Urinary bladder (tissue), 4 donors: ENCODE data around the gene SCRT2. TPM values are rescaled to one million over a fixed set of nuclear protein-coding genes. Genes with fewer than 3 reads are reported as not detected.

Experiments
- DNase-seq: peaks from one replicate; pipeline ENCODE4 v3.0.0-alpha.2; 2015; ENCODE audit errors: extremely low spot score
- H3K27ac ChIP-seq: one replicate; pipeline ENCODE4 v1.5.1; 2013; ENCODE audit warnings: low read depth, mild to moderate bottlenecking, moderate library complexity
- H3K36me3 ChIP-seq: one replicate; pipeline ENCODE4 v1.6.1; 2013; ENCODE audit warnings: mild to moderate bottlenecking, moderate library complexity; ENCODE audit not compliant: insufficient read depth
- H3K4me1 ChIP-seq: one replicate; pipeline ENCODE4 v1.6.1; 2013; ENCODE audit warnings: mild to moderate bottlenecking, moderate library complexity; ENCODE audit not compliant: insufficient read depth
- H3K4me3 ChIP-seq: one replicate; pipeline ENCODE4 v1.5.1; 2013; ENCODE audit warnings: low read depth, low read length
- WGBS: extraction: QIAGEN DNeasy Blood & Tissue Kit; methylation state at CpG from one replicate; pipeline ENCODE4 v1.1.7; 2013; 5-methylcytosine and 5-hydroxymethylcytosine counted together
- polyA plus RNA-seq: library from polyadenylated mRNA; stranded (reverse); fragments of 200-250 nt; gene quantifications from one replicate; pipeline ENCODE4 v1.2.3, GENCODE V29; 2013
- total RNA-seq: library from RNA; depleted of rRNA; stranded (reverse); fragments of >200 nt; gene quantifications from one replicate; pipeline ENCODE4 v1.2.3, GENCODE V29; 2014
- donor health status: healthy with polysubstance abuse.
- donor health status: healthy.

The SCRT2 gene
- total and polyA plus RNA-seq, 2 donors, result not detected

DNA sequence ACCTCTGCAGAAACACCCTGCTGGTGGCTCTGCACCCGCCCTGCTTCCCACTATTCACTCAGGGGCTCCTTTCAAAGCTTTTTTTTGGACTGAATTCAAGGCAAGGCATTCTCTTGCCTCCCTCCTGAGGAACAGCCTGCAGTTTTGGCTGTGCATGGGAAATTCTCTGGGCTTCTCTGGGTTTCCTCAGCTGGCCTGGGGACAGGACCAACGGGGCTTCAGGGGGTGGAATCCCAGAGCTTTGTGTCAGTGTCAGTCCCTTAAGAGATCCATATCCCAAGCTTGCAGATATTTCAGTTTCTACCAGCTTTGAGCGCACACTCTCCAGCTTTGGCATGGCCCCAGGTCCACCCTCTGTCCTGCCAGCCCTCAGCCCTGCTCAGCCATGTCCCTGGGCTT is 2.0 kb downstream of the SCRT2 start:
- H3K4me1 ChIP-seq, result peaks cover 4% of the 10 kb centered on the region
- DNase-seq, result no peak
- no peak overlapping the region for H3K4me3 ChIP-seq
- WGBS, result 50% methylated on average over 3 of the region's 3 CpGs
- no peak overlapping the region for H3K27ac ChIP-seq
- H3K36me3 ChIP-seq, result no peaks in the 10 kb centered on the region

DNA sequence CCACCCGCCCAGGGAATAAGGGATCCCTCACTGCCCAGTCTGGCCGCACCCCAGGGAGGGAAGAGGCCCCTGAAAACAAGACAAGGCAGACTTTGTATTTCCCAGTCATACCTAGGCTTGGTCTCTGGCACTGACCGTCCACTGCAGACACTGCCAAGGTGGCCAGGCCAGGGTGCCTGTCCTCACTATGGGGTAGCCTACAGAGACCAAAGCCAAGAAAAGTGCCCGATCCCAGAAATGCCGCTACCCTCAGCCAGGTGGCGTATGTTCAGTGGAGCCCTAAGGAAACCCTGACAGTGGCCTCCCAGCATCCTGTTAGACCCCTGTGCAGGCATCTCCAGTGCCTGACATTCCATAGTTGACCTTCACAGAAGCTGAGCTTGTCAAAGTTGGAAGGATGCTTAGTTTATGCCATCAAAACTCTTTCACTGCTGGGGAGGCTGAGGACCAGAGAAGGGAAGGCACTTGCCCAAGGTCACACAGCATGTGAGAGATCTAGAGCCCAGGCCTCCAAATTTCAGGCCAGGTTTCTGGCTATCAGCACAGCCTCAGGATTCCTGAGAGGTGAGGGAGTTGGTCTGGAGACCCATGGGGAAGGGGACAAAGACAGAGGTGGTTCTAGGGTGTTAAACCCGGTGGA is 2.5 kb downstream of the SCRT2 start:
- H3K27ac ChIP-seq, result no peak overlapping the region
- no peak for DNase-seq
- H3K4me3 ChIP-seq, result no peak overlapping the region
- no peaks in the 10 kb centered on the region for H3K36me3 ChIP-seq
- 33% methylated on average over 7 of the region's 7 CpGs for WGBS
- H3K4me1 ChIP-seq, result peaks cover 4% of the 10 kb centered on the region

DNA sequence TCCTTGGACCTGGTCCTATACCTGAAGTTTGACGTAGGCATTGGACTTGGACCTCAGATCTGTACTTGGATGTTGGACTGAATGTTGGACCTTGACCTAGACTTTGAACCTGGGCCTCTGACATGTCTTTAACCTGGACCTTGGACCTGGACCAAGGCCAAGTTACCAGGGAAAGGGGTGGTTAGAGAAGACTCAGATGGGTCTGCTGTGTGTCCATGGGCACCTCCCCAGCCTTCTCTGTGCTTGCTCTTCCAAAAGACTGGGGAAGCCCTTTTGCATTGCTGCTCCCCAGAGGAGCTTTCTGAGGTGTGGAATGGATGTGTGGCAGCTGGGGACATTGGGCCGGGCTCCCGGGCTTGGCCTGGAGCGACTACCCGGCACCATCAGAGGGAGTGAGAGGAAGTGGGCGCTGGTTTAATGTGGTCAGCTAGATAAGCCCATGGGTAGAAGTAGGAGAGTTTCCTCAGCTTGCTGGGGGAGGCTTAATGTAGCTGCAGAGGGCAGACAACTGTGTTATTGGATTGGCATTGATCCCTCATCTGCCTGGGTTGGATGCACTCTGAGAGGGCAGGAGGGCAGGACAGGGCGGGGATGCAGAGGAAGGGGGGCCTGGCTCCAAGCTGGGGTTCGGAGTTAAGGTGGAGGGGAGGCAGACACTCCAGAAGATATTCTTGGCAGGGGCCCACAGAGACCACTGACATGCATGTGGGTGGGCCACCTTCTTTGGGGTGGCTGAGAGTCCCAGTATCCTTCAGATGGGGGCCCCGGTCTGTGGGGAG is 4.2 kb downstream of the SCRT2 start:
- peaks cover 4% of the 10 kb centered on the region for H3K4me1 ChIP-seq
- no peaks in the 10 kb centered on the region for H3K36me3 ChIP-seq
- H3K4me3 ChIP-seq, result no peak overlapping the region
- no peak for DNase-seq
- WGBS, result 64% methylated on average over 9 of the region's 9 CpGs
- no peak overlapping the region for H3K27ac ChIP-seq

- H3K27ac ChIP-seq, result no peak overlapping the region
- H3K36me3 ChIP-seq, result no peaks in the 10 kb centered on the region
- no peak for DNase-seq
- no peaks in the 10 kb centered on the region for H3K4me1 ChIP-seq
- 54% methylated on average over 7 of the region's 7 CpGs for WGBS
- H3K4me3 ChIP-seq, result no peak overlapping the region
Measured at GRCh38 chr20:669573-669972, 6.0 kb downstream of the SCRT2 start.

DNA sequence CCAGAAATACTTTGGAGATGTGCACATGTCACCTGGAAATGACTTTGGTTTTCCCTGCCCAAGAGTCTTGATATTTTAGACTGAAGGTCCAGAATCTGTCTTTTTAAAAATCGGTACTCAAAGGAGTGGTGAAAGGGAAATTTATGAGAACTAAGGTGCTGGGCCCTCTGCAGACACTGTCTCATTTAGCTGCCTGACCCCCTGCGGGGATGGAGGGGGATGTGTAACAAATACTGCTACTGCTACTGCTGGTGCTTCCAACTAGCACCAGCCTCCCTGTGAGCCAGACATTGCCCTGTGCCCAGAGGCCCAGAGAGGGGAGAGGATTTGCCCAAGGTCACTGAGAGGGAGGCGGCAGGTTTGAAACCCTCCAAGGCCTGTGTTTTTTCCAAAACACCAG is 7.0 kb downstream of the SCRT2 start:
- H3K27ac ChIP-seq, result no peak overlapping the region
- WGBS, result 55% methylated on average over 3 of the region's 3 CpGs
- no peaks in the 10 kb centered on the region for H3K36me3 ChIP-seq
- no peaks in the 10 kb centered on the region for H3K4me1 ChIP-seq
- DNase-seq, result no peak
- H3K4me3 ChIP-seq, result no peak overlapping the region

DNA sequence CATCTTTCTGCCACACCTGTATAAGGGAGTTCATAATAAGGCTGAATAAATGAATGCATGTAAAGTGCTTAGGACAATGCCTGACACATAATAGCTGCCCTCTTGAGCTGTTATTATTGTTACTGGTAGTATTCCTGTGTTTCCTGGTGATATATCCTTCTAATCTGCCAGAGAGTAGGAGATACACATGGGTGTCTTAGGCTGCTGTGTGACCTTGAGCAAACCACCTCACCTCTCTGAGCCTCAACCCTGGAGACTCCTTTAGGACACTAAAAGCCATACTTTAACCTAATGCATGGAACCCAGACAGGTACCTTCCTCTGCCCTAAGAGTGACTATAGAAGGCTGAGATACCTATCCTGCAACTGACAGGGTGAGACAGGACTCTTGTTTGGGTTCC is 7.6 kb downstream of the SCRT2 start:
- H3K4me3 ChIP-seq, result no peak overlapping the region
- no peaks in the 10 kb centered on the region for H3K4me1 ChIP-seq
- DNase-seq, result no peak
- no peak overlapping the region for H3K27ac ChIP-seq
- no peaks in the 10 kb centered on the region for H3K36me3 ChIP-seq

GRCh38 chr20:667351-668034 is 8.1 kb downstream of the SCRT2 start:
- Histone ChIP-seq H3K27ac (no peak overlapping the region), H3K36me3 (no peaks in the 10 kb centered on the region), H3K4me1 (no peaks in the 10 kb centered on the region), H3K4me3 (no peak overlapping the region)
- WGBS, result 26% methylated on average over 9 of the region's 9 CpGs
- no peak for DNase-seq

GRCh38 chr20:666877-667276 is 8.7 kb downstream of the SCRT2 start:
- Histone ChIP-seq H3K4me1 (no peaks in the 10 kb centered on the region), H3K27ac (no peak overlapping the region), H3K36me3 (no peaks in the 10 kb centered on the region), H3K4me3 (no peak overlapping the region)
- WGBS, result 26% methylated on average over 4 of the region's 4 CpGs
- no peak for DNase-seq

DNA sequence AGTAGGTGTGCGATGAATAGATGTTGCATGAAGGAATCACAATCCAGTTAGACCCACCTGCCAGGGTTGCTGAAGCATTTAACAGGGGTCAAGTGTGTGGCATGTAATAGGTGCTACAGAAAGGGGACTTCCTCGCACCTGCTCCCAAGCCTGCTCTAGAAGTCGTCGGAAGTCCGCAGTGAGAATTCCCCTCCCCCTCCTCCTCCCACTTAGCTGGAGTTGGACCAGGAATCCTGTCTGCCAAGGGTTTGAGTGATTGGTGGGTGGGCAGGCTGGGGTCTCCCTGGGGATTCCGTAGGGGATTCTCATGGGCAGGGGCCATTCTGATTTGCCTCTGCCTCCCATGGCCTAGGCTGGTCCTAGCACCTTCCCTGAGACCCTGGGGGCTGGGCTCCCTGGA is 10.3 kb downstream of the SCRT2 start:
- no peak overlapping the region for H3K4me3 ChIP-seq
- DNase-seq, result no peak
- WGBS, result 26% methylated on average over 6 of the region's 6 CpGs
- H3K4me1 ChIP-seq, result no peaks in the 10 kb centered on the region
- no peaks in the 10 kb centered on the region for H3K36me3 ChIP-seq
- H3K27ac ChIP-seq, result no peak overlapping the region

DNA sequence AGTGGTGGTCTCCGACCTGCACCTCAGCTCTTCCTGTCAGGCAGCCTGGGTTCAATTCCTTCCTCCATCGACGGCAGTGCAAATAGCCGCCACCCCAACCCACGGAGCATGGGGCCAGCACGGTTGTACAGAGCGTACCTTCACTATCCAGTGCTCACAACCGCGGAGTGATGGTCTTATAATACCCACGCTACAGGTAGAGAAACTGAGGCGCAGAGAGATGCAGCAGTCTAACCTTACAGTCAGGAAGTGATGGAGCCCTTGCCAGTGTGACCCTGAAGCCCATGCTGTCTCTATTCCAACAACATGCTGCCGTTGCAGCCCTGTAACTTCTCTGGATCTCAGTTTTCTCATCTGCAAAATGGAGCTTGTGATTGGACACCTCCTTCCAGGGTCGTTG is 11.0 kb downstream of the SCRT2 start:
- no peak for DNase-seq
- Histone ChIP-seq H3K36me3 (no peaks in the 10 kb centered on the region), H3K4me3 (no peak overlapping the region), H3K27ac (no peak overlapping the region), H3K4me1 (no peaks in the 10 kb centered on the region)
- 34% methylated on average over 13 of the region's 13 CpGs for WGBS

- 4% methylated on average over 60 of the region's 60 CpGs for WGBS
- H3K4me1 ChIP-seq, result no peaks in the 10 kb centered on the region
- no peak overlapping the region for H3K27ac ChIP-seq
- no peak overlapping the region for H3K4me3 ChIP-seq
- H3K36me3 ChIP-seq, result no peaks in the 10 kb centered on the region
- DNase-seq, result no peak
Measured at GRCh38 chr20:664151-664550, 11.5 kb downstream of the SCRT2 start.

- no peak for DNase-seq
- WGBS, result 4% methylated on average over 84 of the region's 84 CpGs
- H3K4me3 ChIP-seq, result no peak overlapping the region
- no peaks in the 10 kb centered on the region for H3K36me3 ChIP-seq
- no peak overlapping the region for H3K27ac ChIP-seq
- no peaks in the 10 kb centered on the region for H3K4me1 ChIP-seq
Measured at GRCh38 chr20:663315-664090, 12.1 kb downstream of the SCRT2 start.

DNA sequence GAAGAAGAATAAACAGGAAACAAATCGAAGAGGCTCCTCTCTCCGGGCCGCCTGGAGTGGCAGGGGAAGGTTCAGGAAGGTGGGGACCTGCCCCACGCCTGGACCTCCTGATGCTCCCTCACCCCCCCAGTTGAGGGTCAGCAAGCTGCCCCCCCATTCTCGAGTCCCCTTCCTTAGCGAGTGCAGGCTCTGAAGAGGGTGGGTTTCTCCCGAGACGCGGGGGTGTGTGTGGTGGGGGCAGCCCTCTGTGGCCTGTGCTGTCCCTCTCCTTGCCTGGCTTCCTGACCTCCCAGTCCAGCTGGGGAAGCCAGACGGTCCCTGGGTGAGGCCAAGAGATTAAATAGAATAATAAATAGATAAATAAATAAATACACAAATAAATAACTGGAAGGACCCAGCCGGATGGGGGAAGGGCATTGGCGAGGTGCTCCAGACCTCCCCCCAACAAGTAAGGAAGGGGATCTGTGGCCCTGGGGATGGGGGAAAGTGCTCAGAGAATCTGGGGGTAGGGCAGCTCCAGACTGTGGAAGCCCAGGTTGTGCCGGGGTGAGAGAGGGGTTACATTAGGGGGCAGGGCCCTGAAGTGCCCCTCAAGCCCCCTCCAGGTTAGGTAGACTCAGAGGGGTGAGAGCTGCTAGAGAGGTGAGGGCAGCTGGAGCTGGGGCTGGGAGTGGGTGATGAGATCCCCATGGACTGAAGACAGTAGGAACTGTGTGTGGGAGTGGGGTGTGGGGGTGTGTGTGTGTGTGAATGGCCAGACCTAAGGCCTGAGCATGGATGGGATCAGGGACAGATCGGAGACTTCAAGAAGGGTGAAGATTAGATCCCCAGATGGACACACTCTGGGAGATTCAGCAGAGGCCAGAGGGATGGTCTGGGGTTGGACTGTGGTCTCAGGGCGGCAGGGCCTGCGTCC is 13.1 kb downstream of the SCRT2 start:
- Histone ChIP-seq H3K27ac (no peak overlapping the region), H3K4me1 (no peaks in the 10 kb centered on the region), H3K36me3 (no peaks in the 10 kb centered on the region), H3K4me3 (no peak overlapping the region)
- WGBS, result 17% methylated on average over 16 of the region's 16 CpGs
- DNase-seq, result no peak
